GM19455 (cell line): ENCODE measurements around the gene IGFBP2.
"Not testable (repeated sequence)": the region's sequence is repeated elsewhere in the genome, so short reads cannot be mapped to it uniquely, and the experiment has no call there.

Experiments
- ATAC-seq: cut with Tn5 transposase; IDR thresholded peaks from one replicate; pipeline ENCODE4 v1.9.1; 2021; ENCODE audit not compliant: unreplicated experiment

IGFBP2 gene, protein sequence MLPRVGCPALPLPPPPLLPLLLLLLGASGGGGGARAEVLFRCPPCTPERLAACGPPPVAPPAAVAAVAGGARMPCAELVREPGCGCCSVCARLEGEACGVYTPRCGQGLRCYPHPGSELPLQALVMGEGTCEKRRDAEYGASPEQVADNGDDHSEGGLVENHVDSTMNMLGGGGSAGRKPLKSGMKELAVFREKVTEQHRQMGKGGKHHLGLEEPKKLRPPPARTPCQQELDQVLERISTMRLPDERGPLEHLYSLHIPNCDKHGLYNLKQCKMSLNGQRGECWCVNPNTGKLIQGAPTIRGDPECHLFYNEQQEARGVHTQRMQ

DNA sequence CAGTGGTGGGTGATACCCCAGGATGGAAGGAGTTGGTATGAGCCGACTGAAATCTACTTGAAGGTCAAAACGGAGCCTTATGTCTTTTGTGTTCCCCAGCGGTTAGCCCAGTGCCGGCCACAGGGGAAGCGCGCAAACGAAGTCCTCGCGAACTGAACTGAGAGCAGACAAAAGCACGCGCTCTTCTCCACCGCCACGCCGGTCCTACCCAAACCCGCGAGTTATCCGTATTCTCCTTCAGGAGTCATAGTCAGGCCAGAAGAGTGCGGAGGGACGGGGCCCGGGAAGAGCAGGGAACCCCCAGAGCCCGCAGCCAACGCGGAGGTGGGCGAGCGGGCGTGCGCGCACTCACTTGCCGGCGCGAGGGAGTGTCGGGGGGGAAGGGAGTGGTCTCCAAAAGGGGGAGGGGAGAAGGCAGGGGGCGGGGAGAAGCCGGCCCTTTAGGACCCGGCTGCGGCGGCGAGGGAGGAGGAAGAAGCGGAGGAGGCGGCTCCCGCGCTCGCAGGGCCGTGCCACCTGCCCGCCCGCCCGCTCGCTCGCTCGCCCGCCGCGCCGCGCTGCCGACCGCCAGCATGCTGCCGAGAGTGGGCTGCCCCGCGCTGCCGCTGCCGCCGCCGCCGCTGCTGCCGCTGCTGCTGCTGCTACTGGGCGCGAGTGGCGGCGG lies at the start of gene IGFBP2:
Gene IGFBP2, plus strand, starts transcription at position 469 of the 664 bp plus-strand sequence. Its CDS starts 104 bp downstream, at position 573.
- ATAC-seq = no peak

DNA sequence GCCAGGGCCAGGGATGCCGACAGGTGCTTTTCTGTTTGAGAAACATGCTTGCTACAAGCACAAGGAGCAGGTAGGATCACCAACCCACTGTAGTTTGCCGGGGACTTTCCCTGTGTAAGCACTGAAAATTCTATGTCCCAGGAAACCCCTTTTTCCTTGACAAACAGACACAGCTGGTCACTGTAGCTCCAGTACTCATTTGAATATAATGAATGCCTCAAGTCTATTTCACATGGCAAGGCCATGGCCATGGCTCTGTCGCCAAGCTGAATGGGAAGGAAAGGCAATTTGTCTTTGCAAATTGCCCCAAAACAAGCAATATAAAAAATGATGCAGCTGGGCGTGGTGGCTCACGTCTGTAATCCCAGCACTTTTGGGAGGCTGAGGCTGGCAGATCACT lies 49.6 kb upstream of the IGFBP2 start:
- ATAC-seq = no peak

DNA sequence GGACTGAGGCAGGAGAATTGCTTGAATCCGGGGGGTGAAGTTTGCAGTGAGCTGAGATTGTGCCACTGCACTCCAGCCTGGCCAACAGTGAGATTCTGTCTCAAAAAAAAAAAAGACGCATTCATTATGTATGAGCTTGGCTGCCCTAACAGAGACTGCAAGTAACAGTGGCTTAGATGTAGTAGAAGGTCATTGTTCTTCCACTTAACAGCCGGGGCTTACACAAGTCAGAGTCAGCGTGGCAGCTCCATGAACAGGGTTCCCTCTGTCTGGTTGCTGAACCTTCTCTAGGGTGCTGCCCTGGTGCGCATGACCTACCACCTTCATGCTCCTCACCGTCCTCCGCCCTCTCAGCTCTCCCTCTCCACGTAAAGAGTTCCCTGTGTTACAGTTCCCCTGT lies 49.1 kb upstream of the IGFBP2 start:
- no peak for ATAC-seq

DNA sequence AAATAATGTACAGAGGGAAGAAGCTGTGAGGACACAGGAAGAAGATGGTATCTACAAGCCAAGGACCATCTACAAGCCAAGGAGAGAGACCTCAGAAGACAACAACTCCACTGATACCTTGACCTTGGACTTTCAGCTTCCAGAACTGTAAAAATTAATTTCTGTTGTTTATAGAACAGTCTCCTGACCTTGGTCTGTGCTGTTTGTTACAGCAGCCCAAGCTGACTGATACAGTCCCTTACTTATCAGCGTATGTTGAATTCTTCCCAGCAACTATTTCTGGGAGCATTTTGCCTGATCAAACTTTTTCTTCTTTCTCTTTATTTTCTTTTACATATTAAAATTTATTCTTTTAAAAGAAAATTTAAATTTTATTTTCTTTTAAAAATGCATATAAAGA lies 47.8 kb upstream of the IGFBP2 start:
- ATAC-seq = no peak

DNA sequence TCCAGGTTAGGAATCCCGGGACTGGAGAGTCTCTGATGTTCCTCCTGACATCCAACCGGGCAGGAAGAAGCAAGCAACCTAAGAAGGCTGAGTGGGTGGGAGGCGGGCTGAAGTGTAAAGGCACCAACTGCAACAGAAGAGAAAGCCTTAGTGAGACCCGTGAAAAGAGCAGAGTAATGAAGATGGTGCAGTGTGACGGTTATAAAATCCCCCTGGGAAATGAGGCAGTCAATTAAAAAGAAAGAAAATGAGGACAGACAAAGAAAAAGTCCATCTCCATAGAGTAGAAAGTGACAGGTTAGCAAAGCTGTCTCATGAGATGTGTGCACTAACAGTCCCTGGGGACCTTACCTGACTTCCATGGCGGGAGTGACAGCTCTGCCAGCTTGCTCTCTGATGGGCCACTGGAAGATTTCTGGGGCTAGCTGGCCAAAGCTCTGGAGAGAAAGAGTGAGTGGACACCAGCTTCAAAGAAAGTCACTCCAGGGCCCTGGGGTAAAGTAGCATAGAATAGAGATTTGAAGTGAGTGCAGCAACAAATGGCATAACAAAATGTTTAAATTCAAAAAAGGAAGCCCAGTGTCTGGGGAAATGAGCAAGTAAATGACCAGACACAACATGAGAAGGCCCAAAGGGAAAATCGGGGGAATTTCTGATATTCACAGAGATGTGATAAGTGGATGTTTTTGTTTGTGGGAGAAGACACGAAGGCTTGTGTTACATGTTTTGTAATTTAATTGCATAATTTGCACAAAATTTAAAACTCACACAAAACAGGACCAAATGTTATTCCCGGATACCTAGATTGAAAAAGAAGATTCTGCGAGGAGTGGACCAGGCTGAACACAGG lies 44.1 kb upstream of the IGFBP2 start:
- no peak for ATAC-seq

DNA sequence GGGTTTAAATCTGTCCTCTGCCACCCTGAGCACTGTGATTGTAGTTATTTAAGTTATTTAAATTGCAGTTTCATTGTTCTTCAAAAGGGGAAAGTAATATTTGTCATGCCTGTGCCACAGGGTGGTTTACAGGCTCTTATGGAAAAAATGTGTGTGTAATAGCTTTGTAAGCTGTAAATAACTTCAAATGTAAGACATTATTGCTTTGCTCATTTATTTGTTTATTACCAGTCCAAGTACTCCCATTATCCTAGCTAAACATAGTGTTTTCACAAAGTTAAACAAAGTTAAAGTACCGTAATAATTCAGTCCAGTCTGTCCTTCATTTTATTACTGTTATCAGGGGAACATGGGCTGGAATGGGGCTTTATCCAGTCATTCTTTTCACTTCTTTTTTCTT lies 43.4 kb upstream of the IGFBP2 start:
- no peak for ATAC-seq

DNA sequence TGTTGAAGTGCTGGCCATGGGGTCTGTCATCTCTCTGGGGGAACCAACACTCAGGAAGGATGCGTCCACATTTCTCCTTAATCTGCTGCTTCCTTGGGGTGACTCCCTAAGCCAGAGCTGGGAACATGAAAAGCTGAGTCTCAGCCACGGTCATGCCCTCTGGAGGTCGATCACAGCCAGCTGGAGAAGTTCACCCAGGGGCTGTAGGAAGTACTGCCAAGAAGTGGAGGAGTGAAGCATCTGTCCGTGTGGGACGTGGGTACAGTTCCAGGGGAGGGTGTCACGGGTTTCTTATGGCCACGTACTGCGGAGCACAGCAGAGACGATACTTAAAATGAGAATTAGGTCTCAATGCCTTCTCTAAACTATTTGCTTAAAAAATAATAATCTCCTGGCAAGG lies 42.4 kb upstream of the IGFBP2 start:
- no peak for ATAC-seq

DNA sequence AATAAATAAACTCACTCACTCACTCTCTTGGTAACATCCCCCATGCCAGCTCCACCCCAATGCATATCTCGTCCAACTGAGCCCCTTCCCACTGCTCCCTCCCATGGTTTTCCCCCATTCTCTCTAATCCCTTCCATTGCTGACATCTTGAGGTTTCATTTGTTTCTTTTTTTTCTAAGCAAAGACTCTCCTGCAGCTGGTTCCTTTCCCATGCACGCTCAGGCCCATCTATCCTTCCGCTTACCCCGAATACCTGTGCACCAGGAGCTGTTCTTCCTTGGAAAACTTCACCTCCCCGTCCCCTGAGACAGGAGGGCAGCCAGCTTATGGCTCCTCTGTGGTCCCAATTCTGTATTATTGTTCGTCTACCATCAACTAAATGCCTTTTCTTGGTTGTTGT lies 41.7 kb upstream of the IGFBP2 start:
- ATAC-seq = no peak

DNA sequence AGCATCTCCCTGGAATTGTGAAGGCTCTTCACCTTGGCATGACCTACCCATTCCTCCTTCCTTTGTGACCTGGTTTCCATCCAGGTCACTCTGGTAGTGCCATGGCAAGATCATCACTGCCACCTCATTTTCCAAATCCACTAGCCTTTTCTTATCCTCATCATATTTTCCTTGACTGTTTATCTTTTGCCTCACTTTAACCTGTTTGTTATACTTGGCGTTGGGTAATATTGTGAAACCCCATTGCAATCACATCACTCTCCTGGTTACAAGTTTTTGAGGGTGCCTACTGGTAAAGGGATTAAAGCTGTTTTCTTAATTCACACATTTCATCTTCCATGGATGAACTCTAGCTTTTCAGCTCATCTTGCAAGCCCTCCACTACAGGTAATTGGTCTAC lies 39.1 kb upstream of the IGFBP2 start:
- ATAC-seq = no peak

DNA sequence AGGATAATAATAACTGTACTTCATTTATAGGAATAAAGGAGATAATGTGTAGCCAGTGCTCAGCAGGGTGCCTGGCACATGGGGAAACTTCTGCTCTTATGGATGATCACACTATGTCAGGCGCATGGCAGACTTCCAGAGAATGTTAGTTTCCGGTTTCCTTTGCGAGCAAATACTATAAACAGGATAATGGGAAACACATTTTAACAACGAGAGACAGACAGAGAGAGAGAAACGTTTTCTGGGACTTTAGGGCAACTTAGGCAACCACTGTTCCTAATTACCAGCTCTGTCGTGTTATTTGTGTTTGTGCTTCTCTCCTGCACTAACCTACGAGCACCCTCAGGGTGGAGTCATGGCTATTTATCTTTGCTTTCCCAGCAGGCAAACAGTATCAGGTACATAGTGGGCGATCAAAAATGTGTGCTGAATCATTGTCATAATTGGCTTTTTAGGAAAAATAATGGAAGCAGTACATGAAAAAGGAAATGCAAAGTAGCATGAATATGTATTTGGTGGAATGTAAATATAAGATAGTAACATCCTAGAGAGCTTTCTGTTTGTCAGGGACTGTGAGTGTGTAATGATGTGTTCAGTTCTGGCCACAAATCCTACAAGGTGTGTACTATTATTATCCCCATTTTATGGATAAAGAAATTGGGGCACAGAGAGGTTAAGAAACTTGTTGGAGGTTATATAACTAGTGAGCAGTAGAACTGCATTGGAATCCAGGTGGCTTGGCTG lies 36.8 kb upstream of the IGFBP2 start:
- ATAC-seq = no peak

DNA sequence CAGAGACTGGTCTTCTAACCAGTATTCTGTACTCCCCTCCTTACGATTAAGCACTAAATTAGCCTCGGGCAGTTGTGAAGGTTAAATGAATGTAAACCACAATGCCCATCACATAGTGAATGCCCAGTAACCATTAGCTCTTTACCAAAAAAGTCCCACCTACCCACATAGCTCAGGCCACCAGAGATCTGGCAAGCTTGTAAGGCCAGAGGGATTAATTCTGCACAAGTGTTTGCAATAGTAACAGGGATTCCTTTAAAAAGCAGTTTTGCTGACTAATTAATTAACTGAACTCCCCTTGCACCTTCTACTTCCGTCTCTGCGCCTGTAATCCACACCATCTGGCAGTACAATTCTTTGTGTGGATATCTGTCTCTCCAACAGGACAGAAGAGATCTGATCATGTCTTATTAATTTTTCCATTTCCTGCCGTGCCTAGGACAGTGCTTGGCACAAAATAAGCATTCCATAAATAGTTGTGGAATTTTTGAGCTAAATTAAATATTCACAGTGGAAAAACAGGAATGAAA lies 36.2 kb upstream of the IGFBP2 start:
- ATAC-seq = no peak

DNA sequence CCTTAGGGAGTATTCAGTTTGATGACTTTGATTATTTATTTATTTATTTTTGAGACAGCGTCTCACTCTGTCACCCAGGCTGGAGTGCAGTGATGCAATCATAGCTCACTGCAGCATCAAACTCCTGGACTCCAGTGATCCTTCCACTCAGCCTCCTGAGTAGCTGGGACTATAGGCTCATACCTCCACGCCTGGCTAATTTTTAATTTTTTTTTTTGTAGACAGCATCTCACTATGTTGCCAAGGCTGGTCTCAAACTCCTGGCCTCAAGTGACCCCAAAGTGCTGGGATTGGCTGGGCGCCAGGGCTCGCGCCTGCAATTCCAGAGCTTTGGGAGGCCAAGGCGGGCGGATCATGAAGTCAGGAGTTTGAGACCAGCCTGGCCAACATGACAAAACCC lies 35.4 kb upstream of the IGFBP2 start:
- not testable (repeated sequence) for ATAC-seq

DNA sequence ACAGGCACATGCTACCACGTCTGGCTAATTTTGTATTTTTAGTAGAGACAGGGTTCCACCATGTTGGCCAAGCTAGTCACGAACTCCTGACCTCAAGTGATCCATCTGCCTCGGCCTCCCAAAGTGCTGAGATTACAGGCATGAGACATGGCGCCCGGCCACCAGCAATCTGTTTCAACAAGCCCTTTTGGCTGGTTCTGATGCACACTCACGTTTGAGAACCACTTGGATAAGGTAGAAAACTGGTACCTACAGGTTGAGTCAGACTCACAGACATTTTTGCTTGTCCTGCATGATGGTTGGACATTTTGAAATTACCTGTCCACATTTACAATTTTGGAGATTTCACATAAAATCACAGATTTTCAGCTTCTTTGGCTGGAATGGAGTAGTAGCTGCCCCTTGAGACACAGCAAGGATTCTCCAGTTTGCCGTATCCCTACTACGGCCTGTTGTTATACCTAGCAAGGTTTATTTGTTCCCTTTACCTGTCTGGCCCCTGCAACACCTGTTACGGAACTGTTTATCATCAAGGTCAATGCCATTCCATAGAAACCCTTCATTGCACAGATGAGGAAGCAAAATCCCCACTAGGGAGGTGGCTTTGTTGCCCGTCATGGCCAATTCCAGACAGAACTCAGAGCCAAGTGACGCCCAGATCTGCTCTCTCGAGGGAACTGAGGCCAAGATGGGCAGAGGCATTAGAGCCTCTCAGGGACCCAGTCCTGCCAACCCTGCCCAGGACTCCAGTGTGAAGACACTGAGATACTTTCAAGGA lies 31.4 kb upstream of the IGFBP2 start:
- ATAC-seq = no peak

DNA sequence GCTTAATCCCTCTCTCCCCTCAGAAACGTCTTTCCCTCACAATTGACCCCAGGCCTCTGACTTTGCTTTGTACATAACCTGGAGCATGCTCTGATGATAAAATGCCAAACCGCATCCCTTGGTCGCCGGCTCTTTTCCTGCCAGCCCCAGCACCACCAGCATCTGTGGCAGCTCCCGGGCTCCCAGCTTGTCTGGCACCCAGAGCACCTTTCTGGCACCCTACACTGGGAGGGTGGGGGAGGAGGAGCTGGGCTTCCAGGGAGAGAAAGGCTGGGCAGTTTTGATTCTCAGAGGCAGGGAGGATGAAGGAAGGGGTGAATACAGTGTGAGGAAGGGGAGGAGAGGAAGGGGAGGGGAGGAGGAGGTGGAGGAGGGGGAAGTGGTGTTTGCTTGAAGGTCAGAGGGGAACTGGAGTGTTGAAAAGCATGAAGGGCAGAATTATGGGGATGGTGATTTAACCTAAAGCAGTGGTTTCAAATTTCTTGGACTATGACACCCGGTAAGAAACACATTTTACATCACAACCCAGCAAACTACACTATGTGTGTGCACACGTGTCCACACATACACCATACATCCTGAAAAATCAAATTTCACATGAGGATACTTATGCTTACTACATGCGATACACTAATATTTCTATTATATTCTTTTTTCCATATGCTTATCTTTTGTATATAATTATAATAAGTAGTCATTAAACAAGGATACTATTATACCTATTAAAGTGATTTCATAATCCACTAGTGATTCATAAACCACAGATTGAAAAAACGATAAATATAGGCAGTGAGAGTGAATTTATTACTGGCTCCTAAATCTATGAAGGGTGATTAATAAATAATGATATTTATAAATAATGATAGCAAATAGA lies 30.0 kb upstream of the IGFBP2 start:
- ATAC-seq = no peak

DNA sequence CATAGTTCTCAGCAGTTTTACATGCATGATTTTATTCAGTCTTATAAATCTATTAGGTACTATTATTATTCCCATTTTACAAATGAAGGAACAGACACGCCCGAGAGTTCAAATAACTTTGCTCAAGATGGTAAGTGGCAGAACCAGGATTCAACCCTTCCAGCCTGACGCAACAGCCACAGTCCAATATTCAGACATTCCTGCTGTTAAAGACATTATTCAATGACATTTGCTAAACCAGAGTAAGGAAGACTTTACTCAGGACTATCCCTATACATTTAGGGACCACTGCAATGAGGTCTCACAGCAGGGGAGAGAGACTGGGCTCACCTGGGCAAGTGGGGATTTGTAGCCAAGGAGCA lies 29.4 kb upstream of the IGFBP2 start:
- no peak for ATAC-seq

DNA sequence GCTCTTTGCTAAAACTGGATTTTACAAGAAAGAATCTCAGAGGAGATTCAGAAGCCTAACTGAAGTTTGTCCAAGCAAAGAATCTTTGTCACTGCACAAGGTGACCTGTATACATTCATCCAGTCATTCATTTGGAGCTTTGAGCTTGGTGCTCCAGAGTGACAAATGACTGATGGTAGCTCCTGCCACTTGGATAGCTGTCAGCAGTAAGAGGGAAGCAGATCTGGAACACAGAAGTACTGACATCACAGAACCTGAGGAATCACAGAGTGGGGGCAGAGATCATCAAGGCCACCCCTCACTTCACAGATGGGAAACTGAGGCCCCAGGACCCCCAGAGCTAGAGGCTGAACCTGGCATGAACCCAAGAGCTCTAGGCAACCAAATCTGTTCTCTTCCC lies 28.8 kb upstream of the IGFBP2 start:
- no peak for ATAC-seq

DNA sequence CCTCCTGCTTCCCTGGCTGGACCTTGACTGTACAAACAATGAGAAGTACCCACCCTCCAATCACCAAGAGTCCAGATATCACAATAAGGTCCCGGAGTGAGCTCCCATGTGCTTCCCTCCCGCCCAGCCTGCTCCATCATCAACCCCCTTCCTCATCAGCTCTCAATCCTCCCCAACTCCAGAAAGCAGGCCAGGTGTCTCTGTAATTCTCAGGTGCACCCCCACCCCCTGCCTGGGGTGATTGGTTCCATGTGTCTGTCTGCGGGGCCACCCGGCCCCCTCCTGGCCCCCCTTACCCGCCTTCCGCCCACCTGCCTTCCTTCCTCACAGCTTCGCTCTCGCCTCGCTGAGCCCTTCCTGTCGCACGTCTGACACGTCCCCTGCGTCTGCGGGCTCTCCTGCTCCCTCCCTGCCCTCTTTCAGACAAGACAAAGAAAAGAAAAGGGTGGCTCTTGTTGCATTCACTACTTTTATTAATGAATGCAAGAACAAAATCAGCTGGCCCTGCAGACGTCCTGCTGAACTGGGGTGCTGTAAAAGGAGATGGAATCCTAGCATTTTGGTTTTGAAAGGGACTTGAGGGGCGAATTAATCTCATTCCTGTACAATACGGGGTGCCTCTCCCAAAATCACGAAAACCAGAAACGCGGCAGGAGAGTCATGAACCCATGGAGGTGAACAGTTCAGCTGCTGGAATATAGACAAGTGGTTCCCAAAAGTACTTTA lies 26.5 kb upstream of the IGFBP2 start:
- peak; percentile 94 for ATAC-seq

DNA sequence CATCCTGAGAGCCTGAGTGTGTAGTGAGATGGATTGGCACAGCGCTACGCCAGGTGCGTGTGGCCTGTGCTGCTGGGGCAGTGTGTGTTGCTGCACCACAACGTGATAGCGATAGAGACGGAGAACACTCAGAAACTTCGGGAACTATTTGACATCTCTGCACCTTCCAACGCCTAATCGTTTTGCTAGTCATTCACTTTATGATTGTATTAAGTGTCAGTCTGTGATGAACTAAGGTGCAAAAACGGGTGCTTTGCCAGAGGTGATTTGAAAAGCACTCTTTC lies 26.0 kb upstream of the IGFBP2 start:
- ATAC-seq = no peak

DNA sequence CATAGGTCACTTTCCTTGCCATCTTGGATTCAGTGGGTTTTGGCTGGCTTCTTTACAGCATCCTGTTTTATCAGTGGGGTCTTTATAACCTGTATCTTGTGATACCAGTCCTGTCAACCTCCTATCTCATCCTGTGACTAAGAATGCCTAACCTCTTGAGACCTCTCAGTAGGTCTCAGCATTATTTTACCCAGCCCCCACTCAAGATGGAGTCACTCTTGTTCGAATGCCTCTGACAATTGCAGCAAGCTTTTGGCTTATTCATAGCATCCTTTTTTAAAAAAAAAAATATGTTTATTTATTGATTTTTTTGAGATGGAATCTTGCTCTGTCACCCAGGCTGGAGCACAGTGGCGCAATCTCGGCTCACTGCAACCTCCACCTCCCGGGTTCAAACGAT lies 24.7 kb upstream of the IGFBP2 start:
- ATAC-seq = no peak
